Measurements from ENCODE around the gene HEG1.

- peak; percentile 28 for TF ChIP-seq POLR2A (IDR thresholded peaks at IDR 0.05)
- peak in 2 of 3 donors; percentile 36 to 46 for TF ChIP-seq CTCF (IDR thresholded peaks at IDR 0.05)
Measured at GRCh38 chr3:125054449-125055329, 1.1 kb downstream of the HEG1 start.
